ENCODE results near the gene ATXN7L1. TPM values are rescaled to one million over a fixed set of nuclear protein-coding genes. Genes with fewer than 3 reads are reported as not detected.

The ATXN7L1 gene
- total and polyA plus RNA-seq, 7 donors: 1.2 to 6.0 (median 3.0) TPM

GRCh38 chr7:105585850-105586500, 290.4 kb downstream of the ATXN7L1 start:
- Histone ChIP-seq H3K4me3 (no peak overlapping the region), H3K9me3 (no peaks in the 10 kb centered on the region), H3K27me3 (ENCODE audit: insufficient read depth in 3 of 3, low read length in 2 of 3) (peaks cover 0 to 4% (median under 1%) of the 10 kb centered on the region in 3 donors), H3K36me3 (ENCODE audit: insufficient read depth in 1 of 2, low read depth in 1 of 2) (no peaks in the 10 kb centered on the region), H3K4me1 (peaks cover 5% of the 10 kb centered on the region), H3K27ac (no peak overlapping the region)
- ATAC-seq: no peak
- 93 to 97% (median 95%) methylated on average over 2 of the region's 2 CpGs for WGBS, 3 donors
- TF ChIP-seq, protein P1, sequence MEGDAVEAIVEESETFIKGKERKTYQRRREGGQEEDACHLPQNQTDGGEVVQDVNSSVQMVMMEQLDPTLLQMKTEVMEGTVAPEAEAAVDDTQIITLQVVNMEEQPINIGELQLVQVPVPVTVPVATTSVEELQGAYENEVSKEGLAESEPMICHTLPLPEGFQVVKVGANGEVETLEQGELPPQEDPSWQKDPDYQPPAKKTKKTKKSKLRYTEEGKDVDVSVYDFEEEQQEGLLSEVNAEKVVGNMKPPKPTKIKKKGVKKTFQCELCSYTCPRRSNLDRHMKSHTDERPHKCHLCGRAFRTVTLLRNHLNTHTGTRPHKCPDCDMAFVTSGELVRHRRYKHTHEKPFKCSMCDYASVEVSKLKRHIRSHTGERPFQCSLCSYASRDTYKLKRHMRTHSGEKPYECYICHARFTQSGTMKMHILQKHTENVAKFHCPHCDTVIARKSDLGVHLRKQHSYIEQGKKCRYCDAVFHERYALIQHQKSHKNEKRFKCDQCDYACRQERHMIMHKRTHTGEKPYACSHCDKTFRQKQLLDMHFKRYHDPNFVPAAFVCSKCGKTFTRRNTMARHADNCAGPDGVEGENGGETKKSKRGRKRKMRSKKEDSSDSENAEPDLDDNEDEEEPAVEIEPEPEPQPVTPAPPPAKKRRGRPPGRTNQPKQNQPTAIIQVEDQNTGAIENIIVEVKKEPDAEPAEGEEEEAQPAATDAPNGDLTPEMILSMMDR (IDR thresholded peaks at IDR 0.05): no peak
- DNase-seq: no peak
- intact Hi-C loops (cut with DNase I): no loop called here

DNA sequence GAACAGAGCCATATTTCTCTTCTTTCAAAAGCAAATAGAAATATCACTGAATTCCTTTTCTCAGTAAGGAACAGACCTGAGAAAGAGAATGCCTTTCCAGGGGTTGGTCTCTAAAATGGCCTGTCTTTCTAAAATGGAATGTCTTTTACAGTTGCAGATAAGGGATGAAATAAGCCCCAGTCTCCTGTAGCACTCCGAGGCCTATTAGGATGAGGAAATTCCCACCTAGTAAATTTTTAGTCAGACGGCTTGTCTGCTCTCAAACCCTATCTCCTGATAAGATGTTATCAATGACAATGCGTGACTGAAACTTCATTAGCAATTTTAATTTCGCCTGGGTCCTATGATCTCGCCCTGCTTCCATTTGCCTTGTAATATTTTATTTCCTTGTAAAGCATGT, 292.2 kb downstream of the ATXN7L1 start:
- Histone ChIP-seq H3K9me3 (no peaks in the 10 kb centered on the region), H3K4me3 (no peak overlapping the region), H3K27me3 (ENCODE audit: insufficient read depth in 3 of 3, low read length in 2 of 3) (peaks cover 0 to 4% (median 3%) of the 10 kb centered on the region in 3 donors), H3K27ac (no peak overlapping the region), H3K36me3 (ENCODE audit: insufficient read depth in 1 of 2, low read depth in 1 of 2) (no peaks in the 10 kb centered on the region), H3K4me1 (peaks cover 2% of the 10 kb centered on the region)
- intact Hi-C loops (cut with DNase I): no loop called here
- 95 to 96% (median 95%) methylated on average over 5 of the region's 5 CpGs for WGBS, 3 donors
- ATAC-seq (no peak), DNase-seq (no peak)
- TF ChIP-seq, protein P1 (IDR thresholded peaks at IDR 0.05): no peak

- Histone ChIP-seq H3K9me3 (no peaks in the 10 kb centered on the region), H3K36me3 (ENCODE audit: insufficient read depth in 1 of 2, low read depth in 1 of 2) (no peaks in the 10 kb centered on the region), H3K4me1 (no peaks in the 10 kb centered on the region), H3K27ac (no peak overlapping the region), H3K27me3 (ENCODE audit: insufficient read depth in 3 of 3, low read length in 2 of 3) (peaks cover 0 to 4% (median 3%) of the 10 kb centered on the region in 3 donors), H3K4me3 (no peak overlapping the region)
- ATAC-seq (no peak), DNase-seq (no peak)
- 75 to 86% (median 85%) methylated on average over 26 to 39 of the region's 39 CpGs for WGBS, 3 donors
- intact Hi-C loops (cut with DNase I): no loop called here
- TF ChIP-seq, protein P1 (IDR thresholded peaks at IDR 0.05): no peak
Measured at GRCh38 chr7:105583061-105583460, 293.3 kb downstream of the ATXN7L1 start.

DNA sequence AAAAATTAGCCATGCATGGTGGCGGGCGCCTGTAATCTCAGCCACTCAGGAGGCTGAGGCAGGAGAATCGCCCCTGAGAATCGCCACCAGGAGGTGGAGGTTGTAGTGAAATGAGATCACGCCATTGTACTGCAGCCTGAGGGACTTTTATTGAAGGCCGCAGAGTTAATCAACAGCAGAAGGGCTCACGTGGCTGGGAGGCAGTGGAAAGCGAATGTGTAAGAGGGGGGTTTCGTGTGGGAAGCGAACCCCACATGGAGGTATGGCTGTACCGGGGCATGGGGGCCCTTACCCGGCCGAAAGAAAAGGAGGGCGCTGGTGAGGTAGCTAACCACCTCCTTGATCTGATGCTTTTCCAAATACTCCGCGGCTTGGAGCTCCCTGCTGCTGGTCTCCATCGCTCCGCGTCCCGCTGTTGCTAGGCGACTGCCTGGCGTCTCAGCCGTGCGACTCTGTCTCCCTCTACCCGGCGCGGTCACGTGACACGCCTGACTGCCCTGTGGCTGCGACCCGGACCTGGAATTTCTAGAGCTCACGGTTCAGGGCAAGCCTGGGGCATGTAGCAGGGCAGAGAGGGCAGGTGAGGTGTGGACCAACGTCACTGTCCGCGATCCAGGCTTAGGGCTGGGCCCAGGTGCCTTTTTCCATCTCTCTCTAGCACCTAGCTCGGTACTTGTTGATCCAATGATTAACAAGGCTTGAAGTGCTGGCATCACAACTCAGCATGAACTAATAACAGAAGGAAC, 295.2 kb downstream of the ATXN7L1 start, which contains the start of gene EFCAB10:
Gene EFCAB10, minus strand, starts transcription at position 428 of the 746 bp plus-strand sequence. Its CDS starts 30 bp downstream, at position 398.
- TF ChIP-seq, protein P1 (IDR thresholded peaks at IDR 0.05): no peak
- peak in 3 of 4 donors; percentile 37 to 69 (median 57) for ATAC-seq
- WGBS, 3 donors: 12 to 15% (median 13%) methylated on average over 35 to 36 of the region's 36 CpGs

More for the DNA sequence above, 295.2 kb downstream of the ATXN7L1 start, which contains the start of gene EFCAB10:
- H3K27ac ChIP-seq: no peak within 1 kb of the TSS
- intact Hi-C loops (cut with DNase I): no loop called here
- peaks cover 0 to 4% (median 3%) of the 10 kb centered on the region in 3 donors for H3K27me3 ChIP-seq (ENCODE audit: insufficient read depth in 3 of 3, low read length in 2 of 3)
- H3K36me3 ChIP-seq (ENCODE audit: insufficient read depth in 1 of 2, low read depth in 1 of 2): no peaks in the 10 kb centered on the region
- H3K9me3 ChIP-seq: no peaks in the 10 kb centered on the region
- no peaks in the 10 kb centered on the region for H3K4me1 ChIP-seq
- DNase-seq: peak; percentile 35 to 63
- peak within 1 kb of the TSS; percentile 33 for H3K4me3 ChIP-seq

All from psoas muscle (tissue), 8 donors.